Renal cortex interstitium (tissue), 11 donors: ENCODE measurements around the gene RCBTB2. TPM values are rescaled to one million over a fixed set of nuclear protein-coding genes. Genes with fewer than 3 reads are reported as not detected.
"Not testable (repeated sequence)": the region's sequence is repeated elsewhere in the genome, so short reads cannot be mapped to it uniquely, and the experiment has no call there.

Experiments used
- DNase-seq, 11 donors: peaks; one replicate each; pipeline ENCODE4 v3.0.0-alpha.2; 2013; ENCODE audit warnings: low read depth in 9 of 11, low spot score in 4 of 11; ENCODE audit errors: extremely low read depth in 1 of 11
- polyA plus RNA-seq, 3 donors: library from polyadenylated mRNA; unstranded; fragments of 120-200 nt; gene quantifications; one replicate each; pipeline ENCODE4 v1.2.1, GENCODE V29; 2013; ENCODE audit not compliant: insufficient read length in 3 of 3

Gene RCBTB2
- polyA plus RNA-seq, 3 donors: 52.9 to 58.5 (median 58.1) TPM

- no peak for DNase-seq
These were observed 46.5 kb downstream of the RCBTB2 start for GRCh38 chr13:48486362-48486761.

GRCh38 chr13:48485432-48485831, 47.4 kb downstream of the RCBTB2 start:
- DNase-seq: no peak

GRCh38 chr13:48483575-48483974, 49.3 kb downstream of the RCBTB2 start:
- no peak for DNase-seq

GRCh38 chr13:48478391-48478790, 54.5 kb downstream of the RCBTB2 start:
- DNase-seq: no peak

GRCh38 chr13:48477191-48477855, 55.6 kb downstream of the RCBTB2 start:
- no peak for DNase-seq

GRCh38 chr13:48476686-48477085, 56.2 kb downstream of the RCBTB2 start:
- no peak for DNase-seq

GRCh38 chr13:48476215-48476614, 56.7 kb downstream of the RCBTB2 start:
- DNase-seq: no peak

- no peak for DNase-seq
These were observed 57.6 kb downstream of the RCBTB2 start for GRCh38 chr13:48475230-48475629.

GRCh38 chr13:48457578-48458242, 75.2 kb downstream of the RCBTB2 start:
- no peak for DNase-seq

- DNase-seq: no peak
These were observed 76.3 kb downstream of the RCBTB2 start for GRCh38 chr13:48456546-48456945.

GRCh38 chr13:48451196-48451595, 81.7 kb downstream of the RCBTB2 start:
- not testable (repeated sequence) for DNase-seq

- DNase-seq: no peak
These were observed 83.2 kb downstream of the RCBTB2 start for GRCh38 chr13:48449656-48450055.

GRCh38 chr13:48448959-48449614, 83.8 kb downstream of the RCBTB2 start:
- no peak for DNase-seq

- no peak for DNase-seq
These were observed 84.5 kb downstream of the RCBTB2 start for GRCh38 chr13:48448285-48448958.

GRCh38 chr13:48446464-48446863, 86.4 kb downstream of the RCBTB2 start:
- no peak for DNase-seq

- DNase-seq: no peak
These were observed 89.3 kb downstream of the RCBTB2 start for GRCh38 chr13:48443442-48444208.
